ENCODE measurements around the gene SNF8.

DNA sequence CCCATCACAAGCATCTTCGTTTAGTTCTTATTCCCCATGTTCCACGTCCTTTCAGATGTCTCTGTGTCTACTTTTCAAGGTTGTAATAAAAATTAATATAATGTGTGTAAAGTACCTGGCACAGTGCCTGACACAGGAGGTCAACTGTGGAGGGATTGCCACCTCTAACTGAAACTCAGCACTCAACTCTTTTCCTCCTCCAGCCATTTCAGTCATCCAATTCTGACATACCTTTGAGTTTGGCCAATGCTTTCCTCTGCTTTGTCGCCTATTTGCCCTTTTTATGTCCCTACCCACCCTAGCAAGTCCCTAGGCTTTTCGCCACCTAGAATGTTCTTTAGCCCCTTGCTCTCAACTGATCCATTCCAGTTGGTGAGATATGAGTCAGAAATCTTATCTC lies 34.9 kb downstream of the SNF8 start:
- TF ChIP-seq NFYB (CRISPR knock-in tag; conservative IDR thresholded peaks at IDR 0.05; ENCODE audit: low read depth) (no peak), ZNF263 (CRISPR knock-in tag; IDR thresholded peaks at IDR 0.05; ENCODE audit: low read depth) (no peak), RELA (CRISPR knock-in tag; IDR thresholded peaks at IDR 0.05; ENCODE audit: borderline replicate concordance) (no peak), ZNF416 (CRISPR knock-in tag; IDR thresholded peaks at IDR 0.05) (no peak), SMAD4 (CRISPR knock-in tag; IDR thresholded peaks at IDR 0.05) (no peak), TEAD4 (CRISPR knock-in tag; IDR thresholded peaks at IDR 0.05) (no peak)
- TF ChIP-seq, protein P1, sequence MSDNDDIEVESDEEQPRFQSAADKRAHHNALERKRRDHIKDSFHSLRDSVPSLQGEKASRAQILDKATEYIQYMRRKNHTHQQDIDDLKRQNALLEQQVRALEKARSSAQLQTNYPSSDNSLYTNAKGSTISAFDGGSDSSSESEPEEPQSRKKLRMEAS (CRISPR knock-in tag; IDR thresholded peaks at IDR 0.05): no peak
- TF ChIP-seq, protein P2, sequence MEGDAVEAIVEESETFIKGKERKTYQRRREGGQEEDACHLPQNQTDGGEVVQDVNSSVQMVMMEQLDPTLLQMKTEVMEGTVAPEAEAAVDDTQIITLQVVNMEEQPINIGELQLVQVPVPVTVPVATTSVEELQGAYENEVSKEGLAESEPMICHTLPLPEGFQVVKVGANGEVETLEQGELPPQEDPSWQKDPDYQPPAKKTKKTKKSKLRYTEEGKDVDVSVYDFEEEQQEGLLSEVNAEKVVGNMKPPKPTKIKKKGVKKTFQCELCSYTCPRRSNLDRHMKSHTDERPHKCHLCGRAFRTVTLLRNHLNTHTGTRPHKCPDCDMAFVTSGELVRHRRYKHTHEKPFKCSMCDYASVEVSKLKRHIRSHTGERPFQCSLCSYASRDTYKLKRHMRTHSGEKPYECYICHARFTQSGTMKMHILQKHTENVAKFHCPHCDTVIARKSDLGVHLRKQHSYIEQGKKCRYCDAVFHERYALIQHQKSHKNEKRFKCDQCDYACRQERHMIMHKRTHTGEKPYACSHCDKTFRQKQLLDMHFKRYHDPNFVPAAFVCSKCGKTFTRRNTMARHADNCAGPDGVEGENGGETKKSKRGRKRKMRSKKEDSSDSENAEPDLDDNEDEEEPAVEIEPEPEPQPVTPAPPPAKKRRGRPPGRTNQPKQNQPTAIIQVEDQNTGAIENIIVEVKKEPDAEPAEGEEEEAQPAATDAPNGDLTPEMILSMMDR (IDR thresholded peaks at IDR 0.05): no peak
- TF ChIP-seq, protein P3, sequence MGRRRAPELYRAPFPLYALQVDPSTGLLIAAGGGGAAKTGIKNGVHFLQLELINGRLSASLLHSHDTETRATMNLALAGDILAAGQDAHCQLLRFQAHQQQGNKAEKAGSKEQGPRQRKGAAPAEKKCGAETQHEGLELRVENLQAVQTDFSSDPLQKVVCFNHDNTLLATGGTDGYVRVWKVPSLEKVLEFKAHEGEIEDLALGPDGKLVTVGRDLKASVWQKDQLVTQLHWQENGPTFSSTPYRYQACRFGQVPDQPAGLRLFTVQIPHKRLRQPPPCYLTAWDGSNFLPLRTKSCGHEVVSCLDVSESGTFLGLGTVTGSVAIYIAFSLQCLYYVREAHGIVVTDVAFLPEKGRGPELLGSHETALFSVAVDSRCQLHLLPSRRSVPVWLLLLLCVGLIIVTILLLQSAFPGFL (CRISPR knock-in tag; IDR thresholded peaks at IDR 0.05; ENCODE audit: borderline replicate concordance): no peak
- TF ChIP-seq, protein P4, sequence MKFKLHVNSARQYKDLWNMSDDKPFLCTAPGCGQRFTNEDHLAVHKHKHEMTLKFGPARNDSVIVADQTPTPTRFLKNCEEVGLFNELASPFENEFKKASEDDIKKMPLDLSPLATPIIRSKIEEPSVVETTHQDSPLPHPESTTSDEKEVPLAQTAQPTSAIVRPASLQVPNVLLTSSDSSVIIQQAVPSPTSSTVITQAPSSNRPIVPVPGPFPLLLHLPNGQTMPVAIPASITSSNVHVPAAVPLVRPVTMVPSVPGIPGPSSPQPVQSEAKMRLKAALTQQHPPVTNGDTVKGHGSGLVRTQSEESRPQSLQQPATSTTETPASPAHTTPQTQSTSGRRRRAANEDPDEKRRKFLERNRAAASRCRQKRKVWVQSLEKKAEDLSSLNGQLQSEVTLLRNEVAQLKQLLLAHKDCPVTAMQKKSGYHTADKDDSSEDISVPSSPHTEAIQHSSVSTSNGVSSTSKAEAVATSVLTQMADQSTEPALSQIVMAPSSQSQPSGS (CRISPR knock-in tag; IDR thresholded peaks at IDR 0.05; ENCODE audit: borderline replicate concordance, low read depth): no peak
